HUES6 (cell line): ENCODE results near the gene DNAJC22.
A peak's percentile ranks its signal among the peaks of the same experiment; 100 is the strongest.
"Not testable (repeated sequence)": the region's sequence is repeated elsewhere in the genome, so short reads cannot be mapped to it uniquely, and the experiment has no call there.

ENCODE experiments used
- H3K27ac ChIP-seq: 2 replicates; pipeline ENCODE4 v1.7.0; 2013; ENCODE audit warnings: low read depth, mild to moderate bottlenecking, low read length, inconsistent platforms
- H3K27me3 ChIP-seq: 2 replicates; pipeline ENCODE4 v1.6.1; 2013; ENCODE audit warnings: low read length; ENCODE audit not compliant: control insufficient read depth, insufficient read depth
- H3K36me3 ChIP-seq: 2 replicates; pipeline ENCODE4 v1.6.1; 2013; ENCODE audit warnings: low read length; ENCODE audit not compliant: control insufficient read depth, insufficient read depth
- H3K4me1 ChIP-seq: 2 replicates; pipeline ENCODE4 v1.6.1; 2013; ENCODE audit warnings: low read length; ENCODE audit not compliant: control insufficient read depth, insufficient read depth
- H3K4me3 ChIP-seq: 2 replicates; pipeline ENCODE4 v1.5.1; 2013; ENCODE audit warnings: low read depth, low read length
- H3K9ac ChIP-seq: one replicate; pipeline ENCODE4 v1.6.1; 2013; ENCODE audit warnings: mild to moderate bottlenecking, low read length
- H3K9me3 ChIP-seq: 2 replicates; pipeline ENCODE4 v1.6.1; 2013; ENCODE audit warnings: low read depth, low read length; ENCODE audit not compliant: control insufficient read depth, insufficient read depth

The DNAJC22 gene

GRCh38 chr12:49332441-49332861 is 14.2 kb upstream of the DNAJC22 start:
- Histone ChIP-seq H3K27me3 (peaks cover 58% of the 10 kb centered on the region), H3K4me1 (peaks cover 3% of the 10 kb centered on the region), H3K9me3 (no peaks in the 10 kb centered on the region), H3K36me3 (peaks cover 29% of the 10 kb centered on the region), H3K9ac (no peak overlapping the region), H3K4me3 (peak overlapping the region; percentile 55), H3K27ac (no peak overlapping the region)

GRCh38 chr12:49332891-49333371 is 13.8 kb upstream of the DNAJC22 start:
- Histone ChIP-seq H3K9me3 (no peaks in the 10 kb centered on the region), H3K27me3 (peaks cover 62% of the 10 kb centered on the region), H3K36me3 (peaks cover 25% of the 10 kb centered on the region), H3K4me1 (peaks cover 8% of the 10 kb centered on the region), H3K9ac (no peak overlapping the region), H3K27ac (no peak overlapping the region), H3K4me3 (peak overlapping the region; percentile 55)

- H3K9ac ChIP-seq, H3K9me3 ChIP-seq, H3K27ac ChIP-seq, H3K4me3 ChIP-seq: not testable (repeated sequence)
- H3K27me3 ChIP-seq = peaks cover 71% of the 10 kb centered on the region
- H3K4me1 ChIP-seq = peaks cover 16% of the 10 kb centered on the region
- H3K36me3 ChIP-seq = peaks cover 23% of the 10 kb centered on the region
Measured at GRCh38 chr12:49333778-49334177, 12.9 kb upstream of the DNAJC22 start.

GRCh38 chr12:49334226-49334625 is 12.5 kb upstream of the DNAJC22 start:
- Histone ChIP-seq H3K4me3 (no peak overlapping the region), H3K9me3 (no peaks in the 10 kb centered on the region), H3K36me3 (peaks cover 19% of the 10 kb centered on the region), H3K4me1 (peaks cover 20% of the 10 kb centered on the region), H3K27me3 (peaks cover 75% of the 10 kb centered on the region), H3K9ac (no peak overlapping the region), H3K27ac (no peak overlapping the region)

DNA sequence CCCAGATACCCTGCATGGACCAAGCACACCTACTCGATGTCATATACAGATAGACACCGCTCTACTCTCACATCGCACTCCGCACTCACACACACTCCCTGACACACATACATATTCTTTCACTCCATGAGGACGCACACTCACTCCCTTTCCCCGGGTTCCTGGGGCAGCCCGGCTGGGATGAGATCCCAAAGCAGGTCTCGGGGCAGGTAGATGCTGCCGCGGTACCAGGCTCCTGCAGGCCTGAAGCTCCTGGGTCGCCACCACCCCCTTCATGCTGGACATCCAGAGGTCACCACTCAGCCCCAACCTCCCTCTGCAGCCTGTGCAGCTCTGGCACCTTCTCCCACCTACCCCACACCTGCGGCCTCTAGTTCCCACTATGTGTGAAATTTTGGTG is 12.0 kb upstream of the DNAJC22 start:
- Histone ChIP-seq H3K9me3 (no peaks in the 10 kb centered on the region), H3K27ac (no peak overlapping the region), H3K27me3 (peaks cover 80% of the 10 kb centered on the region), H3K9ac (no peak overlapping the region), H3K4me1 (peaks cover 25% of the 10 kb centered on the region), H3K36me3 (peaks cover 14% of the 10 kb centered on the region), H3K4me3 (no peak overlapping the region)

- Histone ChIP-seq H3K9me3 (no peaks in the 10 kb centered on the region), H3K4me3 (no peak overlapping the region), H3K27me3 (peaks cover 86% of the 10 kb centered on the region), H3K36me3 (peaks cover 8% of the 10 kb centered on the region), H3K9ac (no peak overlapping the region), H3K4me1 (peaks cover 26% of the 10 kb centered on the region), H3K27ac (no peak overlapping the region)
Measured at GRCh38 chr12:49335118-49335954, 11.4 kb upstream of the DNAJC22 start.

DNA sequence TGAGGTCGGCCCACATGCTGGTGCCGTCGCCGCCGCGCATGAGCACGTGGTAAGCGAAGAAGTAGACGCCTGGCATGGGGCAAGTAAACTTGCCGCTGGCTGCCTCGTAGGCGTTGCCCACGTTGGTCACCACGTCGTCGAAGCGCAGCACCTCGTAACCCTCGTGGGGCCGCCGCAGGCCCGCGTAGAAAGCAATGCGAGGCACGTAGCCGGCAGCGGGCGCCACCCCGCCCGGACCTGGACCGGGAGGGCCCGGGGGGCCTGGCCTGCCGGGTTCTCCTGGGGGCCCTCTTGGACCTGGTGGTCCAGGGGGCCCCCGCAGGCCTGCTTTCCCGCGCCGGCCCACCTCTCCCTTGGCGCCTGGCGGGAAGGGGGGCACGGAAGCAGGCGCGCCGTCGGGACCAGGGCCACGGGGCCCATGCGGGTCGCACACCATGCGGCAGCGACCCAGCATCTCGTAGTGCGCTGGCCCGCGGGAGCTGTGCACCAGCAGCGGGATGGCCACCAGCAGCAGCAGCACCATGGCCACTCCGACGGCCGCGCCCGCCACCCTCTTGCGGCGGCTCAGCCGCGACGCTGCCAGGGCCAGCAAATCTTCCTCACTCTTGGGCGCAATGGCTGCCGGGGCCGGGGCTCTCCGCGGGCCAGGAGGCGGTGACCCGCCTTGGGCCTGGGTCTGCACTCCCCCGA is 10.6 kb upstream of the DNAJC22 start:
- Histone ChIP-seq H3K27me3 (peaks cover 94% of the 10 kb centered on the region), H3K9ac (no peak overlapping the region), H3K27ac (no peak overlapping the region), H3K4me3 (peak overlapping the region; percentile 65), H3K36me3 (peaks cover 1% of the 10 kb centered on the region), H3K4me1 (peaks cover 33% of the 10 kb centered on the region), H3K9me3 (no peaks in the 10 kb centered on the region)

- Histone ChIP-seq H3K27ac (no peak within 1 kb of the TSS), H3K27me3 (peaks cover 100% of the 10 kb centered on the region), H3K4me3 (peak within 1 kb of the TSS; percentile 65), H3K4me1 (peaks cover 40% of the 10 kb centered on the region), H3K9ac (no peak within 1 kb of the TSS), H3K9me3 (no peaks in the 10 kb centered on the region), H3K36me3 (no peaks in the 10 kb centered on the region)
Measured at GRCh38 chr12:49336645-49337584, 9.8 kb upstream of the DNAJC22 start, which contains the start of gene C1QL4. Gene C1QL4, minus strand, starts transcription at chr12:49337188. Its CDS starts 711 bp downstream, at chr12:49336477.

- no peak overlapping the region for H3K27ac ChIP-seq
- no peak overlapping the region for H3K9ac ChIP-seq
- H3K9me3 ChIP-seq = no peaks in the 10 kb centered on the region
- peaks cover 98% of the 10 kb centered on the region for H3K27me3 ChIP-seq
- no peaks in the 10 kb centered on the region for H3K36me3 ChIP-seq
- H3K4me3 ChIP-seq = no peak overlapping the region
- H3K4me1 ChIP-seq = peaks cover 45% of the 10 kb centered on the region
Measured at GRCh38 chr12:49338830-49339463, 7.7 kb upstream of the DNAJC22 start.

DNA sequence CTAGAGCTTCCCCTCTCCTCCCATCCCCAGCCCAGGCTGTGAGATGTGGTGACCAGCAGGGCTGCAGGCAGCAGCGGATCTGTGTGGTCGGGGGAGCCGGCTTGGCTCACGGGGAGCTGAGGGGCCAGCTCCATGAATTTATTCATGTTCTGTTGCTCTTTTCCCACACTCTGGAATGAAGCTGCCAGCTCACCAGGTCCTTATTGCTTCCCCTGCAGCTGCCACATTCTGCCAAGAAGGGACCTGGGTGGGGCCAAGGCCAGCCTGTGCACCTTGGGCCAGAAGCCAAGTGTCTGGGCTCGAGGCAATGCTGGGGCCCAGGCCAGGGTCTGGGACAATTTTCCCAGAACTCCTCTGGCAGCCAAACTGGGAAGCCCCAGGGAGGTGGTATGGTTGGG is 7.2 kb upstream of the DNAJC22 start:
- Histone ChIP-seq H3K4me1 (peaks cover 45% of the 10 kb centered on the region), H3K27me3 (peaks cover 98% of the 10 kb centered on the region), H3K9me3 (no peaks in the 10 kb centered on the region), H3K9ac (no peak overlapping the region), H3K27ac (no peak overlapping the region), H3K4me3 (no peak overlapping the region), H3K36me3 (no peaks in the 10 kb centered on the region)
